ENCODE measurements around the gene CLMN. TPM values are rescaled to one million over a fixed set of nuclear protein-coding genes. Genes with fewer than 3 reads are reported as not detected.
A peak's percentile ranks its signal among the peaks of the same experiment; 100 is the strongest.

Gene CLMN
- total RNA-seq, 2 donors from 2014 or later, result 2.6 to 3.5 TPM

GRCh38 chr14:95270203-95270602, 49.5 kb downstream of the CLMN start:
- H3K36me3 Mint-ChIP-seq, result peaks cover 4% of the 10 kb centered on the region
- DNase-seq (ENCODE audit: low spot score) (no peak), ATAC-seq (no peak)
- peaks cover 28 to 29% of the 10 kb centered on the region in 2 donors for H3K4me1 Mint-ChIP-seq (ENCODE audit: low read depth in 2 of 2)
- peaks cover 16 to 37% of the 10 kb centered on the region in 2 donors for H3K27me3 Mint-ChIP-seq
- no peak overlapping the region for H3K27ac Mint-ChIP-seq
- peaks cover 4% of the 10 kb centered on the region for H3K9me3 Mint-ChIP-seq
- no peak overlapping the region for H3K4me3 Mint-ChIP-seq

- H3K4me1 Mint-ChIP-seq (ENCODE audit: low read depth in 2 of 2), result peaks cover 30 to 31% of the 10 kb centered on the region in 2 donors
- peaks cover 4% of the 10 kb centered on the region for H3K9me3 Mint-ChIP-seq
- H3K27me3 Mint-ChIP-seq, result peaks cover 15 to 30% of the 10 kb centered on the region in 2 donors
- H3K4me3 Mint-ChIP-seq, result no peak overlapping the region
- no peak for DNase-seq (ENCODE audit: low spot score)
- no peak overlapping the region for H3K27ac Mint-ChIP-seq
- ATAC-seq, result no peak
- H3K36me3 Mint-ChIP-seq, result peaks cover 4% of the 10 kb centered on the region
These were observed 50.2 kb downstream of the CLMN start for GRCh38 chr14:95269493-95269892.

GRCh38 chr14:95268350-95268749, 51.4 kb downstream of the CLMN start:
- Mint-ChIP-seq H3K4me1 (ENCODE audit: low read depth in 2 of 2) (peaks cover 30 to 31% of the 10 kb centered on the region in 2 donors), H3K27me3 (peaks cover 12 to 23% of the 10 kb centered on the region in 2 donors), H3K4me3 (peak overlapping the region; percentile 82), H3K36me3 (peaks cover 4% of the 10 kb centered on the region), H3K27ac (peak overlapping the region; percentile 81 to 96), H3K9me3 (peaks cover 4% of the 10 kb centered on the region)
- peak; percentile 76 to 80 for ATAC-seq
- DNase-seq (ENCODE audit: low spot score), result no peak

- DNase-seq (ENCODE audit: low spot score), result peak; percentile 76
- Mint-ChIP-seq H3K27me3 (peaks cover 12 to 23% of the 10 kb centered on the region in 2 donors), H3K4me3 (peak overlapping the region; percentile 82), H3K27ac (peak overlapping the region; percentile 81 to 96), H3K4me1 (ENCODE audit: low read depth in 2 of 2) (peaks cover 30 to 31% of the 10 kb centered on the region in 2 donors), H3K36me3 (peaks cover 4% of the 10 kb centered on the region), H3K9me3 (peaks cover 4% of the 10 kb centered on the region)
- peak; percentile 62 to 72 for ATAC-seq
These were observed 52.4 kb downstream of the CLMN start for GRCh38 chr14:95267306-95267705.

- Mint-ChIP-seq H3K4me1 (ENCODE audit: low read depth in 2 of 2) (peaks cover 32 to 37% of the 10 kb centered on the region in 2 donors), H3K27me3 (peaks cover 10% of the 10 kb centered on the region in 2 donors), H3K27ac (peak overlapping the region; percentile 31 to 81), H3K9me3 (peaks cover 4% of the 10 kb centered on the region), H3K36me3 (peaks cover 4% of the 10 kb centered on the region), H3K4me3 (peak overlapping the region; percentile 39)
- peak; percentile 73 for DNase-seq (ENCODE audit: low spot score)
- peak; percentile 79 to 82 for ATAC-seq
These were observed 54.3 kb downstream of the CLMN start for GRCh38 chr14:95265106-95266094.

GRCh38 chr14:95264271-95264973, 55.3 kb downstream of the CLMN start:
- H3K27ac Mint-ChIP-seq, result peak overlapping the region in 1 of 2 donors; percentile 81
- no peak for DNase-seq (ENCODE audit: low spot score)
- H3K27me3 Mint-ChIP-seq, result peaks cover 5 to 7% of the 10 kb centered on the region in 2 donors
- no peak overlapping the region for H3K4me3 Mint-ChIP-seq
- H3K9me3 Mint-ChIP-seq, result peaks cover 4% of the 10 kb centered on the region
- peaks cover 33 to 38% of the 10 kb centered on the region in 2 donors for H3K4me1 Mint-ChIP-seq (ENCODE audit: low read depth in 2 of 2)
- ATAC-seq, result no peak
- H3K36me3 Mint-ChIP-seq, result peaks cover 4% of the 10 kb centered on the region

GRCh38 chr14:95263527-95264231, 56.0 kb downstream of the CLMN start:
- Mint-ChIP-seq H3K4me1 (ENCODE audit: low read depth in 2 of 2) (peaks cover 33 to 38% of the 10 kb centered on the region in 2 donors), H3K9me3 (peaks cover 4% of the 10 kb centered on the region), H3K4me3 (no peak overlapping the region), H3K27ac (no peak overlapping the region), H3K27me3 (peaks cover 5 to 7% of the 10 kb centered on the region in 2 donors), H3K36me3 (peaks cover 4% of the 10 kb centered on the region)
- ATAC-seq (no peak), DNase-seq (ENCODE audit: low spot score) (no peak)

- Mint-ChIP-seq H3K27ac (no peak overlapping the region), H3K27me3 (peaks cover 1 to 5% of the 10 kb centered on the region in 2 donors), H3K9me3 (peaks cover under 1% of the 10 kb centered on the region), H3K4me3 (no peak overlapping the region), H3K36me3 (peaks cover 1% of the 10 kb centered on the region), H3K4me1 (ENCODE audit: low read depth in 2 of 2) (peaks cover 28 to 29% of the 10 kb centered on the region in 2 donors)
- DNase-seq (ENCODE audit: low spot score) (no peak), ATAC-seq (no peak)
These were observed 57.2 kb downstream of the CLMN start for GRCh38 chr14:95262511-95262891.

GRCh38 chr14:95261616-95262510, 57.8 kb downstream of the CLMN start:
- Mint-ChIP-seq H3K27ac (no peak overlapping the region), H3K27me3 (peaks cover 0 to 5% of the 10 kb centered on the region in 2 donors)

GRCh38 chr14:95260537-95261361, 59.0 kb downstream of the CLMN start:
- Mint-ChIP-seq H3K27ac (no peak overlapping the region), H3K4me3 (no peak overlapping the region), H3K27me3 (peaks cover 0 to 9% of the 10 kb centered on the region in 2 donors), H3K36me3 (no peaks in the 10 kb centered on the region), H3K9me3 (no peaks in the 10 kb centered on the region), H3K4me1 (ENCODE audit: low read depth in 2 of 2) (peaks cover 14% of the 10 kb centered on the region in 2 donors)
- ATAC-seq (peak; percentile 72 to 82), DNase-seq (ENCODE audit: low spot score) (no peak)

More at GRCh38 chr14:95261616-95262510, 57.8 kb downstream of the CLMN start:
- no peak for DNase-seq (ENCODE audit: low spot score)
- Mint-ChIP-seq H3K4me1 (ENCODE audit: low read depth in 2 of 2) (peaks cover 22 to 23% of the 10 kb centered on the region in 2 donors), H3K36me3 (no peaks in the 10 kb centered on the region), H3K9me3 (no peaks in the 10 kb centered on the region), H3K4me3 (no peak overlapping the region)
- no peak for ATAC-seq

GRCh38 chr14:95258754-95259593, 60.7 kb downstream of the CLMN start:
- H3K4me3 Mint-ChIP-seq, result no peak overlapping the region
- DNase-seq (ENCODE audit: low spot score), result no peak
- no peaks in the 10 kb centered on the region for H3K36me3 Mint-ChIP-seq
- peaks cover 0 to 7% of the 10 kb centered on the region in 2 donors for H3K27me3 Mint-ChIP-seq
- ATAC-seq, result no peak
- H3K4me1 Mint-ChIP-seq (ENCODE audit: low read depth in 2 of 2), result peaks cover 6 to 9% of the 10 kb centered on the region in 2 donors
- no peak overlapping the region for H3K27ac Mint-ChIP-seq
- no peaks in the 10 kb centered on the region for H3K9me3 Mint-ChIP-seq
